ENCODE measurements around the gene DAGLA.
A peak's percentile ranks its signal among the peaks of the same experiment; 100 is the strongest.

Gene DAGLA

DNA sequence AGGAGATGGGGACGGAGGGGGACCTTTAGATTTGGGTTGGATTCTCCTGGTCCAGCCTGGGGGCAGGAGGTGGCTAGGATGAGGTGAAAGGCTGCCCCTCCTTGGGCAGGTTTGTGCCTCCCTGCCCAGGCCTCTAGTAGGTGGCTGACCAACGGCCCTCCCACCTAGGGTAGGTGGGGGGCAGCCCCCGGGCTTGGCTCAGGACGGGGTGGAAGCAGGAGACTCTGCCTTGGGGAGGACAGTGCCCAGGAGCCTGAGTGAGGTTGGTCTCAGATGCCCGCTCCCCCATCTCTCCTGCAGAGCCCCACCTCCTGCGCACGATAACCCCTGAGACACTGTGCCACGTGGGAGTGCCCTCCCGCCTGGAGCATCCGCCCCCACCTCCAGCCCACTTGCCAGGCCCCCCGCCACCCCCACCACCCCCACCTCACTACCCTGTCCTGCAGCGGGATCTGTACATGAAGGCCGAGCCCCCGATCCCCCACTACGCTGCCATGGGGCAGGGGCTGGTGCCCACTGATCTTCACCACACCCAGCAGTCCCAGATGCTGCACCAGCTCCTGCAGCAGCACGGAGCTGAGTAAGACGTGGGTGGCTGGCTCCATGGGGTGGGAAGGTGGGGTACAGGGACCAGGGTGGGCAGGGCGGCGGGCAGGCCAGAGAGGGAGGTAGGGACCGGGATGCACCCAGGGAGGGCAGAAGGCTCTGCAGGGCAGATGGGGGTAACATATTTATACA lies 89.9 kb downstream of the DAGLA start:
- no peak for DNase-seq

- no peak for DNase-seq
Observed at GRCh38 chr11:61771195-61771894, 91.2 kb downstream of the DAGLA start.

GRCh38 chr11:61771985-61772455 lies 91.8 kb downstream of the DAGLA start:
- DNase-seq: no peak

DNA sequence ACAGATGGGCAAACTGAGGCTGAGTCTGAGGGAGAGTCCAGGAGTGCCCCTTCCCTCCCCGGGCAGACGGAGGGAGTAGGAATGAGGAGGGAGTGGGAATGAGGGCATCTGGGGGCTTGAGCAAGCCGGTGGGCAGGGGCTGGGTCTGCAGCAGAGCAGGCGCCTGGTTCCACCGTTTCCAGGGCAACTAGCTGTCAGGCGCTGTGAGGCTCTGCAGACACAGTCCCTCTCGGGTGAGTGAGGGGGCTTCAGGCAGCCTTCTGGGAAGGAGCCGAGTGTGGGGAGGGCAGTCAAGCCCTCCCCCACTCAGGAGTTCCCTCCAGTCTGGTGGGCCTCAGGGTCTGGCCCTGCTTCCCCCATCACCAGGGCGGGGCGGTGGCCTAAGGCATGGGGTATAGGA lies 93.2 kb downstream of the DAGLA start:
- DNase-seq: no peak

DNA sequence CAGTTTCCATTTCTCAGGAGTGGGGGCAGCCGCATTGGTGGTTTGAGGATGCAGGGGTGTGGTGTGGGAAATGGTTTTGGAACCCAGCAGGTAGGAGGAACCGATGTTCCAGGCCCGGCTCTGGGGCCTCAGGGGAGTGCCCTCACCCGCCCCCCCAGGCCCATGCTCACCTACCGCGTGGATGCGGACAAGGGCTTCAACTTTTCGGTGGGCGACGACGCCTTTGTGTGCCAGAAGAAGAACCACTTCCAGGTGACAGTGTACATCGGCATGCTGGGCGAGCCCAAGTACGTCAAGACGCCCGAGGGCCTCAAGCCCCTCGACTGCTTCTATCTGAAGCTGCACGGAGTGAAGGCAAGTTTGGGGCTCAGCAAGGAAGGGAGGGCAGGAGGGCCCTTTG lies 93.6 kb downstream of the DAGLA start:
- DNase-seq: no peak

DNA sequence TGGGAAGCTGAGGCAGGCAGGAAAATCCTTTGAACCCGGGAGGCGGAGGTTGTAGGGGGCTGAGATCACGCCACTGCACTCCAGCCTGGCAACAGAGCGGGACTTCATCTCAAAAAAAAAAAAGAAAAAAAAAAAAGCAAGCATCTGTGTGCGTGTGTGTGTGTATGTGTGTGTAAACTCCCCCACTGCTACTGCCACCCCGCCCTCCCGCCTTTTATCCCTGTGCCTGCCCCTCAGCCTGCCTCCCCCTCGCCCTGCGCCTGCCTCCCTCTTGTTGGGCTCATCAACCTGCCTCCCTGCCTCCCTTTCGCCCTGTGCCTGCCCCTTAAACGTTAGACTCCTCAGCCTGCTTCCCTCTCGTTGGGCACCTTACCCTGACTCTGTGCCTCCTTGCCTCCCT lies 94.2 kb downstream of the DAGLA start:
- no peak for DNase-seq

- no peak for DNase-seq
Observed at GRCh38 chr11:61775106-61775505, 94.9 kb downstream of the DAGLA start.

- DNase-seq: no peak
Observed at GRCh38 chr11:61775606-61776554, 95.7 kb downstream of the DAGLA start.

- DNase-seq: peak; percentile 50
Observed at GRCh38 chr11:61776561-61777075, 96.4 kb downstream of the DAGLA start.

DNA sequence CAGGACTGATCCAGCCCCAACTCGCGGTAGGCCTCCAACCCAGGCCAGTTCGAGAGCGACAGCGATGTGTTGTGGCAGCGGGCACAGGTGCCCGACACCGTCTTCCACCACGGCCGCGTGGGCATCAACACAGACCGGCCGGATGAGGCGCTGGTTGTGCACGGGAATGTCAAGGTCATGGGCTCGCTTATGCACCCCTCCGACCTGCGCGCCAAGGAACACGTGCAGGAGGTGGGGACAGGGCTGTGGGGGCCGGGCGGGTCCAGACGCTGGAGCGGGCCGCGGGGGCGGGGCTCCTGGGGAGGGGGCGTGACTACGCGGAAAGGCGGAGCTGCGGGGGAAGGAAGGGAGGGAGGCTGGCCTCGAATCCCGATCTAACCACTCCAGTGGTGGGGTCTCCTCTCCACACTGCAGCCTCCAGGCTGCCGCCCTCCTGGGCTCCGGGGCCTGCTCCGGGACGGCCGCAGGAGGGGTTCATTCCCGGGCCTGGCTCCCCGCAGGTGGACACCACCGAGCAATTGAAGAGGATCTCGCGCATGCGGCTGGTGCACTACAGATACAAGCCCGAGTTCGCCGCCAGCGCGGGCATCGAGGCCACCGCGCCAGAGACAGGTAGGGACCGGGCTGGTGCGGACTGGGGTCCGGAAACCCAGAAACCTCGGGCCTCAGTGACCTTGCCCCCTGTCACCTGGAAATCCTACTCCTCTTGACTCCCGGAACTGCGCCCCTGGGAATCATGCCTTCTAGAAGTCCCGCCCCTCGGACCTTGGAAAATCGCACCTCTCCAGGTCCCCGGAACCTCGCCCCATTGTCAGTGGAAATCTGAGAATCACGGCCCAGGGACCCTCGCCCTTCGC lies 97.3 kb downstream of the DAGLA start:
- peak; percentile 56 for DNase-seq

DNA sequence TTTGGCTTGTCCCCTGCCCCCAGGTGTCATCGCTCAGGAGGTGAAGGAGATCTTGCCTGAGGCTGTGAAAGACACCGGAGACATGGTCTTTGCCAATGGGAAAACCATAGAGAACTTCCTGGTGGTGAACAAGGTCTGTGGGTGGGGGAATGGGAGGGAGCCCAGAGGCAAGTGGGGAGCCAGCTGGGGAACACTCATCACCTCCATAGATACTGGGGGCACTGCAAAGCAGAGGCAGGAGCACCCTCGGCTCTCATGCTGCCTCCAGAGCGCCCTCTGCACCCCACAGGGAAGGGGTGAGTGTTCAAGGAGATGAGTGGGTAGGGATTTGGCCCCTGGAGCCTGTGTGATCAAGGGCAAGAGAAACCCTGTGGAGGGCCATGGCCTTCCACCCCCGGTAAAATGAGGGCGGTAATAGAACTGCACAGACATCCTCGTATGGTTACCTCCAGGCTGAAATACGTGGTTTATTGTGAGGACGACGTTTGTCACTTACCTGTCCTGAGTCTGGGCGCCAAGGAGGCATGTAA lies 98.2 kb downstream of the DAGLA start:
- DNase-seq: no peak

DNA sequence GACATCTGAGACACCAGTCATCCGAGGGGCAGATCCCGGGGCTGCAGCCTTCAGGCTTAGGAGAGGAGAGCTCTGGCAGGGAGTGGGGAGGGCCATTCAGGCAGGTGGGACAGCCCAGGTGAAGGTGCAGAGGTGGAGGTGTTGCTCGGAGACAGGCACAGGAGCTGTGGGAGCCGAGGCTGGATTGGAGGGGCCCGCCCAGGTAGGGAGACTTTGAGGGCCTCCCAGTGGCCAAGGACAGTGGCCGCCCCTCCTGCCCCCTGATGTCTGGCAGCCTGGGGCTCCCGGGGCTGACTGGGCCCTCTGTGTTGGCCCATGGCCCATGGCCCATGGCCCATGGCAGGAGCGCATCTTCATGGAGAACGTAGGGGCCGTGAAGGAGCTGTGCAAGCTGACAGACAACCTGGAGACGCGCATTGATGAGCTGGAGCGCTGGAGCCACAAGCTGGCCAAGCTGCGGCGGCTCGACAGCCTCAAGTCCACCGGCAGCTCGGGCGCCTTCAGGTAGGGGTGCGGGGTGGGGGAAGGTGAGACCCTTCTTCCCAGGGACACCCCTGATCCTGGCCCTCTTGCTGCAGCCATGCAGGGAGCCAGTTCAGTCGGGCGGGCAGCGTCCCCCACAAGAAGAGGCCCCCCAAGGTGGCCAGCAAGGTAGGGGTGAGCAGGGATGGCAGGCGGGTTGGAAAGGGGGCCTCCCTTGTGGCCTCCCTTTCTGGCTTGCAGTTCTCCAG lies 98.9 kb downstream of the DAGLA start:
- no peak for DNase-seq

- no peak for DNase-seq
Observed at GRCh38 chr11:61779666-61780525, 99.7 kb downstream of the DAGLA start.

GRCh38 chr11:61780581-61781162 lies 100.5 kb downstream of the DAGLA start:
- DNase-seq: no peak

DNA sequence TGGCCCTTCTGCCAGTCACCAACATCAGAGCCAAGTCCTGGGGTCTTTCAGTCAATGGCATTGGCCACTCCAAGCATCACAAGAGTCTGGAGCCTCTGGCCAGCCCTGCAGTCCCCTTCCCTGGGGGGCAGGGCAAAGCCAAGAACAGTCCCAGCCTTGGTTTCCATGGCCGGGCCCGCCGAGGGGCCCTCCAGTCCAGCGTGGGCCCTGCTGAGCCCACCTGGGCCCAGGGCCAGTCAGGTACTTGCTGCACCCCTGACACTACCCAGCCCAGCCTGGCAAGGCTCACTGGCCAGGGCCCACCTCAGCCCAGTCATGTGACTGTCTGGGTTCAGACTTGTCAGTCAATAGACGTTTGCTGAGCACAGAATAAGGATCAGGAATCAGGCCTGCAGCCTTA lies 101.4 kb downstream of the DAGLA start:
- DNase-seq: no peak

DNA sequence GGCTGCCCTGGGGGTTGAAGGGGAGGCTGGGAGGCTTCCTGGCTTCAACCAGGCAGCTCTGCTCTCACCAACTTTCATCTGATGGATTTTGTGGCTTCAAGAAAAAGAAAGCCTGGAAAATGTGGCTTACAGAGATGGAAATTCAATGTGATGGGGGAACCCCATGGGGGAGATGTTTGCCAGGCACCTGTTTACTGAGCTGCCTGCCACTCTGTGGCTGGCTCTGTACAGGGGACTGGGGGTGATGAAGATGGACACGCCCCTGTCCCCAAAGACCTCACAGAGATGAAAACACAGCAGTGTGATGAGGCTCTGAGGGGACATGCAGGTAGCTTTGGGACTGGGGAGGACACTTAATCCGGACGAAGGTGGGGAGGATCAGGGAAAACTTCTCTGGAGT lies 102.1 kb downstream of the DAGLA start:
- DNase-seq: no peak

- DNase-seq: no peak
Observed at GRCh38 chr11:61782841-61783240, 102.7 kb downstream of the DAGLA start.

DNA sequence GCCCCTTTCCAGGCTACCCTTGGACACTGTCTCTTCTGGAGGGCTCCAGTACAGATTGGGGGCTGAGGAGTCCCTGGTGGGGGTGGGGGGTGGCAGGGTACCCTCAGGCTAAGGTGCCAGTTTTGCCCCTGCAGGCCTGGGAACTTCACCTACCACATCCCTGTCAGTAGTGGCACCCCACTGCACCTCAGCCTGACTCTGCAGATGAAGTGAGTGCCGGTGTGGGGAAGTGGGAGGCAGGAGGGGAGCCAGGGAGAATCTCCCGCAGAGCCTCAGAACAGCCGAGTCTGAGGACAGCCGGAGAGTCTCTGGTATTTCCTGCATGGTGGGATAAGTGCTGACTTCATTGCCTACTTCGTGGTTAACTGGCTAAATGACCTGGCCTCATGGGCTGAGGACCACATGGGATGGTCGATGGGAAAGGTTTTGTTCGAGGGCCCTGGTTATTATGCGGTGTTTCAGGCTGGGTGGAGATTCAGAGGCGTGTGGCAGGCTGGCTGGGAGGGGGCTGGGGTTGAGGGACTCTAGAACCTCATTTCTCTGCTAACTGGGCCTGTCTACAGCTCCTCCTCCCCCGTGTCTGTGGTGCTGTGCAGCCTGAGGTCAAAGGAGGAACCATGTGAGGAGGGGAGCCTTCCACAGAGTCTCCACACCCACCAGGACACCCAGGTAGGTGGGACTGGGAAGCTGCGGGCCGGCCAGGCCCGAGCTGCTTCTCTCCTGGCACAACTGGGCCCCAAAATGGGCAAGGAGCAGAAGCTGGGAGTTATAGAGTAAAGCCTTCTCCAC lies 103.7 kb downstream of the DAGLA start:
- DNase-seq: no peak

- DNase-seq: no peak
Observed at GRCh38 chr11:61784506-61784805, 104.3 kb downstream of the DAGLA start.

All from activated CD4-positive, alpha-beta T cell treated with anti-CD3 and anti-CD28 coated beads, Interleukin-2, amount 50 U/mL, for 1 hour (primary cell).